ENCODE results near the gene MED12L.

The MED12L gene

GRCh38 chr3:151421938-151422337, 336.5 kb downstream of the MED12L start:
- Histone ChIP-seq H3K4me2 (ENCODE audit: low read depth, low read length, poor library complexity, severe bottlenecking) (no peak overlapping the region), H2AFZ (ENCODE audit: low read length) (no peak overlapping the region)

DNA sequence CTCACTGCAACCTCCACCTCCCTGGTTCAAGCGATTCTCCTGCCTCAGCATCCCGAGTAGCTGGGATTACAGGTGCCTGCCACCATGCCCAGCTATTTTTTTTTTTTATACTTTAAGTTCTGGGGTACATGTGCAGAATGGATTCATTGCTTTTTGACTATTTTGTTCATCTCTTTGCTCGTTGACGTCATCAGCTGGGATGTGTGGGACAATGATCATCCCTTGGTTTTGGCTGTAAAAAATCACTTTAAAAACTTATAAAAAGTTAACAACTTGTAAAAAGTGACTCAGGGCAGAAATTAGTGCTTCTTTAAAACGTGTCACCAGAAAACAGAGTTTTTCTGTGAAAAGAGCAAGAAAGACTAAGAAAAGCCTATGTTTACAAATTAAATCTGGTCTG, 337.6 kb downstream of the MED12L start:
- Histone ChIP-seq H3K4me1 (ENCODE audit: insufficient read depth, low read length, poor library complexity, severe bottlenecking) (peaks cover 19% of the 10 kb centered on the region), H3K27me3 (ENCODE audit: insufficient read depth, low read length, poor library complexity, severe bottlenecking) (no peaks in the 10 kb centered on the region), H2AFZ (ENCODE audit: low read length) (no peak overlapping the region), H3K79me2 (ENCODE audit: insufficient read depth, low read length) (no peaks in the 10 kb centered on the region), H3K9me3 (ENCODE audit: insufficient read depth, low read depth, low read length) (no peaks in the 10 kb centered on the region), H3K9ac (ENCODE audit: low read depth, low read length, poor library complexity, severe bottlenecking) (no peak overlapping the region), H3K4me2 (ENCODE audit: low read depth, low read length, poor library complexity, severe bottlenecking) (no peak overlapping the region), H3K9me2 (replicated peaks; ENCODE audit: low read depth, low read length) (no peaks in the 10 kb centered on the region), H3F3A (ENCODE audit: low read depth) (no peaks in the 10 kb centered on the region), H4K20me1 (ENCODE audit: insufficient read depth, low read length, poor library complexity, severe bottlenecking) (no peaks in the 10 kb centered on the region), H3K4me3 (ENCODE audit: low read length, poor library complexity, severe bottlenecking) (no peak overlapping the region), H3K36me3 (ENCODE audit: insufficient read depth, low read length) (peaks cover 33% of the 10 kb centered on the region; the same call in 1 of the 2 replicates)
- no peak for TF ChIP-seq EZH2phosphoT487 (IDR thresholded peaks at IDR 0.05; ENCODE audit: borderline replicate concordance)
- TF ChIP-seq, protein P1, sequence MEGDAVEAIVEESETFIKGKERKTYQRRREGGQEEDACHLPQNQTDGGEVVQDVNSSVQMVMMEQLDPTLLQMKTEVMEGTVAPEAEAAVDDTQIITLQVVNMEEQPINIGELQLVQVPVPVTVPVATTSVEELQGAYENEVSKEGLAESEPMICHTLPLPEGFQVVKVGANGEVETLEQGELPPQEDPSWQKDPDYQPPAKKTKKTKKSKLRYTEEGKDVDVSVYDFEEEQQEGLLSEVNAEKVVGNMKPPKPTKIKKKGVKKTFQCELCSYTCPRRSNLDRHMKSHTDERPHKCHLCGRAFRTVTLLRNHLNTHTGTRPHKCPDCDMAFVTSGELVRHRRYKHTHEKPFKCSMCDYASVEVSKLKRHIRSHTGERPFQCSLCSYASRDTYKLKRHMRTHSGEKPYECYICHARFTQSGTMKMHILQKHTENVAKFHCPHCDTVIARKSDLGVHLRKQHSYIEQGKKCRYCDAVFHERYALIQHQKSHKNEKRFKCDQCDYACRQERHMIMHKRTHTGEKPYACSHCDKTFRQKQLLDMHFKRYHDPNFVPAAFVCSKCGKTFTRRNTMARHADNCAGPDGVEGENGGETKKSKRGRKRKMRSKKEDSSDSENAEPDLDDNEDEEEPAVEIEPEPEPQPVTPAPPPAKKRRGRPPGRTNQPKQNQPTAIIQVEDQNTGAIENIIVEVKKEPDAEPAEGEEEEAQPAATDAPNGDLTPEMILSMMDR (conservative IDR thresholded peaks at IDR 0.05; ENCODE audit: low read length), result no peak

More at GRCh38 chr3:151421938-151422337, 336.5 kb downstream of the MED12L start:
- Histone ChIP-seq H3K4me3 (ENCODE audit: low read length, poor library complexity, severe bottlenecking) (no peak overlapping the region), H3K27me3 (ENCODE audit: insufficient read depth, low read length, poor library complexity, severe bottlenecking) (no peaks in the 10 kb centered on the region), H3K9me2 (replicated peaks; ENCODE audit: low read depth, low read length) (no peaks in the 10 kb centered on the region), H3K9me3 (ENCODE audit: insufficient read depth, low read depth, low read length) (no peaks in the 10 kb centered on the region), H3K4me1 (ENCODE audit: insufficient read depth, low read length, poor library complexity, severe bottlenecking) (peaks cover 19% of the 10 kb centered on the region), H3F3A (ENCODE audit: low read depth) (no peaks in the 10 kb centered on the region), H3K79me2 (ENCODE audit: insufficient read depth, low read length) (no peaks in the 10 kb centered on the region), H3K9ac (ENCODE audit: low read depth, low read length, poor library complexity, severe bottlenecking) (no peak overlapping the region), H3K36me3 (ENCODE audit: insufficient read depth, low read length) (peaks cover 44% of the 10 kb centered on the region; the same call in 1 of the 2 replicates), H4K20me1 (ENCODE audit: insufficient read depth, low read length, poor library complexity, severe bottlenecking) (no peaks in the 10 kb centered on the region)
- TF ChIP-seq EZH2phosphoT487 (IDR thresholded peaks at IDR 0.05; ENCODE audit: borderline replicate concordance), result no peak
- TF ChIP-seq, protein P1 (conservative IDR thresholded peaks at IDR 0.05; ENCODE audit: low read length), result peak; percentile 50

DNA sequence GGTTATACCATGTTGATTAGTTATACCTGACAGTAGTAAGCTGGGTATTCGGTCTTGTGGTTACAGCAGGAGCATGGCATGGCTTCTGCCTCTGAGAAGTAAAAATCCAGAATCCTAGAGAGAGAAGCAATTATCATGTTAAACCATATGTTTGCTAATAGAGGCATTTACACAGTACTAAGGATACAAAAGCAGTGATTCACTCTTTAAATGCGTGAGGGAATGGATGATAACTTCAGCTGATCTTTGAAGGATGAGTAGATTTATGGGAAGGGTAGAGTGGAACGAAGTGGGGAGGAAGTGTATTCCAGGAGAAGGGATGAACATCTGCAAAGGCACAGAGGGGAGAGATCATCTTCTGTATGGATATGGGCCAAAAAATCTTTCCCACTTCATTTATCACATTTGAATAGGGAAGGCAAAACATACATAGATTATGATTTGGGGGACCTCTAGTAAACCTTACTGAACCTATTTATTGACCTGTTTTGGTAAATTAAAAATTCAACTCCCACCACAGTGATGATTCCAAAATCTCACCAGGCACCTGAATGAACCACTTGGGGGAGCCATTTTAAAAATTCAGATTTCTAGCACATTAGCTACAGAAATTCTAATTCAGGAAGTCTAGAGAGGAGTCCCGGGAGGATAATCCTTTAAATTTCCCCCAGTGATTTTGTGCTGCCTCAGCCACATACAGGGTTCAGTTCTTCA, 340.3 kb downstream of the MED12L start:
- H3K36me3 ChIP-seq (ENCODE audit: insufficient read depth, low read length), result peaks cover 35% of the 10 kb centered on the region; the same call in 1 of the 2 replicates
- no peaks in the 10 kb centered on the region for H3K9me2 ChIP-seq (replicated peaks; ENCODE audit: low read depth, low read length)
- no peak overlapping the region for H3K4me3 ChIP-seq (ENCODE audit: low read length, poor library complexity, severe bottlenecking)
- H2AFZ ChIP-seq (ENCODE audit: low read length), result no peak overlapping the region
- no peak overlapping the region for H3K4me2 ChIP-seq (ENCODE audit: low read depth, low read length, poor library complexity, severe bottlenecking)
- H3K4me1 ChIP-seq (ENCODE audit: insufficient read depth, low read length, poor library complexity, severe bottlenecking), result peaks cover 19% of the 10 kb centered on the region
- H3F3A ChIP-seq (ENCODE audit: low read depth), result no peaks in the 10 kb centered on the region
- H3K79me2 ChIP-seq (ENCODE audit: insufficient read depth, low read length), result no peaks in the 10 kb centered on the region
- no peak overlapping the region for H3K9ac ChIP-seq (ENCODE audit: low read depth, low read length, poor library complexity, severe bottlenecking)
- TF ChIP-seq EZH2phosphoT487 (IDR thresholded peaks at IDR 0.05; ENCODE audit: borderline replicate concordance), result no peak
- TF ChIP-seq, protein P1 (conservative IDR thresholded peaks at IDR 0.05; ENCODE audit: low read length), result peak; percentile 92
- H3K27me3 ChIP-seq (ENCODE audit: insufficient read depth, low read length, poor library complexity, severe bottlenecking), result no peaks in the 10 kb centered on the region
- no peaks in the 10 kb centered on the region for H3K9me3 ChIP-seq (ENCODE audit: insufficient read depth, low read depth, low read length)
- H4K20me1 ChIP-seq (ENCODE audit: insufficient read depth, low read length, poor library complexity, severe bottlenecking), result no peaks in the 10 kb centered on the region

All from Loucy (cell line).